H1 (cell line): ENCODE data around the gene SSTR1. TPM values are rescaled to one million over a fixed set of nuclear protein-coding genes. Genes with fewer than 3 reads are reported as not detected.
A peak's percentile ranks its signal among the peaks of the same experiment; 100 is the strongest.
"Not testable (repeated sequence)": the region's sequence is repeated elsewhere in the genome, so short reads cannot be mapped to it uniquely, and the experiment has no call there.

ENCODE experiments used
- CTCF ChIA-PET: fragments of 300-600 bp; sonication (Branson Sonifier 250); formaldehyde crosslinking; loops from one replicate; lab custom pipeline; 2021; ENCODE audit not compliant: partially characterized antibody; lab: Charles Lee
- POLR2A ChIA-PET: fragments of 300-600 bp; sonication (Branson Sonifier 250); formaldehyde crosslinking; loops from one replicate; lab custom pipeline; 2021; ENCODE audit warnings: inconsistent platforms; ENCODE audit not compliant: partially characterized antibody; lab: Charles Lee
- DNase-seq, 2 experiments: peaks; one replicate each; pipeline versions ENCODE4 v3.0.0 to v3.0.0-alpha.2; 2010 to 2022; ENCODE audit warnings: low spot score in 2 of 2, low read depth in 1 of 2, mixed read lengths in 1 of 2
- FAIRE-seq: peaks from 2 replicates; lab custom pipeline; 2011; peaks lifted over from hg19 to GRCh38; lab: Jason Lieb, UNC
- H2AFZ ChIP-seq: 2 replicates; pipeline ENCODE4 v1.8.1; 2012; ENCODE audit warnings: low read length, inconsistent platforms
- H2AK5ac ChIP-seq: 2 replicates; pipeline ENCODE4 v1.6.1; 2013; ENCODE audit warnings: low read depth, low read length
- H2BK120ac ChIP-seq: replicated peaks from 2 replicates; pipeline ENCODE3; 2013; ENCODE audit warnings: low read depth, low read length, inconsistent platforms
- H2BK12ac ChIP-seq: 2 replicates; pipeline ENCODE4 v1.6.1; 2013; ENCODE audit warnings: low read depth, low read length
- H2BK15ac ChIP-seq: 2 replicates; pipeline ENCODE4 v1.6.1; 2013; ENCODE audit warnings: low read length
- H2BK20ac ChIP-seq: 2 replicates; pipeline ENCODE4 v1.6.1; 2013; ENCODE audit warnings: low read length
- H2BK5ac ChIP-seq: 2 replicates; pipeline ENCODE4 v1.6.1; 2013; ENCODE audit warnings: low read depth, low read length
- H3K14ac ChIP-seq: 2 replicates; pipeline ENCODE4 v1.6.1; 2013; ENCODE audit warnings: inconsistent platforms; ENCODE audit not compliant: insufficient read length
- H3K18ac ChIP-seq: 2 replicates; pipeline ENCODE4 v1.6.1; 2013; ENCODE audit warnings: low read length; ENCODE audit errors: extremely low read depth
- H3K23ac ChIP-seq: 2 replicates; pipeline ENCODE4 v1.6.1; 2013; ENCODE audit warnings: inconsistent platforms; ENCODE audit not compliant: insufficient read length
- H3K23me2 ChIP-seq: 2 replicates; pipeline ENCODE4 v1.6.1; 2013; ENCODE audit warnings: low read depth, low read length
- H3K27ac ChIP-seq: 2 replicates; pipeline ENCODE4 v1.6.1; 2011; ENCODE audit warnings: low read depth, low read length, inconsistent platforms
- H3K27me3 ChIP-seq, 4 experiments: replicated peaks in 1 of 4; 1 replicate in 1 of 4; 2 replicates in 3 of 4; pipeline versions ENCODE4 v1.6.1 to v1.8.1; 2011 to 2013; ENCODE audit warnings: low read length in 3 of 4, mild to moderate bottlenecking in 3 of 4, inconsistent platforms in 2 of 4, mixed read lengths in 2 of 4, moderate library complexity in 1 of 4; ENCODE audit not compliant: control insufficient read depth in 3 of 4, insufficient read depth in 3 of 4; ENCODE audit errors: extremely low read depth in 1 of 4
- H3K36me3 ChIP-seq, 4 experiments: 2 replicates each; pipeline versions ENCODE4 v1.6.1 to v1.8.1; 2011 to 2013; ENCODE audit warnings: mild to moderate bottlenecking in 4 of 4, low read length in 3 of 4, moderate library complexity in 2 of 4, control low read depth in 1 of 4, inconsistent platforms in 1 of 4; ENCODE audit not compliant: insufficient read depth in 4 of 4, control insufficient read depth in 2 of 4
- H3K4ac ChIP-seq: replicated peaks from 2 replicates; pipeline ENCODE3; 2013; ENCODE audit warnings: low read length, low read depth, mixed read lengths, inconsistent platforms; ENCODE audit not compliant: insufficient read length
- H3K4me1 ChIP-seq, 4 experiments: replicated peaks in 1 of 4; 1 replicate in 1 of 4; 2 replicates in 3 of 4; pipeline versions ENCODE4 v1.6.1 to v1.8.1; 2011 to 2013; ENCODE audit warnings: low read length in 3 of 4, inconsistent platforms in 2 of 4, mixed read lengths in 1 of 4; ENCODE audit not compliant: insufficient read depth in 4 of 4, control insufficient read depth in 3 of 4
- H3K4me2 ChIP-seq, 2 experiments: 2 replicates each; pipeline versions ENCODE4 v1.6.1 to v1.8.1; 2011 to 2013; ENCODE audit warnings: low read depth in 2 of 2, low read length in 2 of 2, control low read depth in 1 of 2, inconsistent platforms in 1 of 2, mild to moderate bottlenecking in 1 of 2; ENCODE audit not compliant: insufficient read depth in 1 of 2
- H3K4me3 ChIP-seq, 4 experiments: fragments of 200-600, 300-600 bp in 1 of 4; sonication (generic), shearing (Covaris generic), sonication (Bioruptor Twin) in 1 of 4; 2 replicates each; pipeline versions ENCODE4 v1.5.1 to v1.8.1; 2011 to 2016; ENCODE audit warnings: low read length in 4 of 4, low read depth in 3 of 4, control low read depth in 2 of 4, inconsistent platforms in 2 of 4, mild to moderate bottlenecking in 2 of 4, mixed read lengths in 1 of 4, moderate library complexity in 1 of 4; ENCODE audit not compliant: insufficient read depth in 2 of 4; ENCODE audit errors: extremely low read depth in 1 of 4
- H3K56ac ChIP-seq: replicated peaks from 2 replicates; pipeline ENCODE3; 2013; ENCODE audit warnings: low read depth, mild to moderate bottlenecking, mixed read lengths, low read length, inconsistent platforms; ENCODE audit not compliant: insufficient read length
- H3K79me1 ChIP-seq: 2 replicates; pipeline ENCODE4 v1.6.1; 2013; ENCODE audit warnings: low read depth, low read length, control low read depth
- H3K79me2 ChIP-seq, 2 experiments: 2 replicates each; pipeline versions ENCODE4 v1.6.1 to v1.8.1; 2012 to 2013; ENCODE audit warnings: low read length in 2 of 2, mild to moderate bottlenecking in 2 of 2, inconsistent platforms in 1 of 2; ENCODE audit not compliant: insufficient read depth in 2 of 2, control insufficient read depth in 1 of 2
- H3K9ac ChIP-seq, 4 experiments: replicated peaks in 1 of 4; 1 replicate in 1 of 4; 2 replicates in 3 of 4; pipeline versions ENCODE4 v1.6.1 to v1.8.1; 2011 to 2013; ENCODE audit warnings: low read depth in 3 of 4, low read length in 3 of 4, control low read depth in 2 of 4, mild to moderate bottlenecking in 2 of 4, moderate library complexity in 2 of 4, inconsistent platforms in 1 of 4; ENCODE audit errors: extremely low read depth in 1 of 4
- H3K9me3 ChIP-seq, 2 experiments: 2 replicates each; pipeline versions ENCODE4 v1.6.1 to v1.8.1; 2012 to 2013; ENCODE audit warnings: mild to moderate bottlenecking in 2 of 2, moderate library complexity in 2 of 2, control low read depth in 1 of 2, inconsistent platforms in 1 of 2, low read depth in 1 of 2, low read length in 1 of 2, mixed read lengths in 1 of 2; ENCODE audit not compliant: insufficient read depth in 2 of 2
- H4K20me1 ChIP-seq, 2 experiments: replicated peaks in 1 of 2; 2 replicates each; pipeline versions ENCODE3 to v1.8.1; 2011 to 2013; ENCODE audit warnings: inconsistent platforms in 2 of 2, low read length in 2 of 2, mild to moderate bottlenecking in 1 of 2; ENCODE audit not compliant: insufficient read depth in 2 of 2, control insufficient read depth in 1 of 2
- H4K5ac ChIP-seq: 2 replicates; pipeline ENCODE4 v1.6.1; 2013; ENCODE audit warnings: low read length, low read depth, mixed read lengths, inconsistent platforms; ENCODE audit not compliant: insufficient read length
- H4K8ac ChIP-seq: 2 replicates; pipeline ENCODE4 v1.8.0; 2013; ENCODE audit warnings: mild to moderate bottlenecking, moderate library complexity, low read length, inconsistent platforms; ENCODE audit not compliant: insufficient read depth; ENCODE audit errors: extremely low read depth
- H4K91ac ChIP-seq: replicated peaks from 2 replicates; pipeline ENCODE3; 2013; ENCODE audit warnings: low read length, mixed read lengths, inconsistent platforms; ENCODE audit not compliant: insufficient read length
- POLR2A ChIP-seq, 2 experiments: IDR thresholded peaks; 1 replicate in 1 of 2; 2 replicates in 1 of 2; pipeline ENCODE4 v1.6.1; 2011; ENCODE audit warnings: low read depth in 2 of 2, low read length in 2 of 2, mild to moderate bottlenecking in 2 of 2; ENCODE audit errors: control extremely low read depth in 1 of 2
- POLR2AphosphoS5 ChIP-seq: IDR thresholded peaks from 2 replicates; pipeline ENCODE4 v1.6.1; 2011; ENCODE audit warnings: low read depth, low read length
- SIN3A ChIP-seq, 2 experiments: IDR thresholded peaks in 1 of 2; conservative IDR thresholded peaks in 1 of 2; 2 replicates each; pipeline ENCODE4 v1.6.1; 2011 to 2012; ENCODE audit warnings: low read length in 2 of 2, improper control_type of control experiment in 1 of 2, low read depth in 1 of 2, mild to moderate bottlenecking in 1 of 2
- TAF1 ChIP-seq: IDR thresholded peaks from 2 replicates; pipeline ENCODE4 v1.6.1; 2011; ENCODE audit warnings: mild to moderate bottlenecking, low read depth, low read length
- TBP ChIP-seq: IDR thresholded peaks from 2 replicates; pipeline ENCODE4 v1.6.1; 2011; ENCODE audit warnings: low read depth, low read length, improper control_type of control experiment
- WGBS, 2 experiments: shearing (Covaris generic) in 1 of 2; methylation state at CpG; one replicate each; pipeline versions ENCODE4 v1.1.6 to v1.1.7; 2013 to 2015; ENCODE audit warnings: low lambda C conversion rate in 2 of 2, mixed read lengths in 2 of 2, inconsistent platforms in 1 of 2, low coverage in 1 of 2, missing lambda C conversion rate in 1 of 2; ENCODE audit not compliant: insufficient replicate concordance in 2 of 2, insufficient coverage in 1 of 2, insufficient read length in 1 of 2; ENCODE audit errors: extremely low coverage in 1 of 2, missing lambda C conversion rate in 1 of 2; 5-methylcytosine and 5-hydroxymethylcytosine counted together
- polyA plus RNA-seq, 7 experiments: library from polyadenylated mRNA; depleted of rRNA in 3 of 7; stranded (reverse) in 5 of 7; unstranded in 2 of 7; fragments of >200 nt in 5 of 7; fragments of 200-250 nt in 2 of 7; gene quantifications; 1 replicate in 5 of 7; 2 replicates in 1 of 7; 4 replicates in 1 of 7; pipeline versions ENCODE4 v1.2.1 to v1.2.3, GENCODE V29; 2011 to 2013; ENCODE audit warnings: missing spikeins in 2 of 7, mixed read lengths in 2 of 7
- total RNA-seq: library from RNA; stranded (reverse); fragmentation: NEBNext Ultra II Directional; extraction: Animal tissue kit (Norgen Biotek cat#: 25700); gene quantifications from 2 replicates; pipeline ENCODE4 v1.2.1, GENCODE V29; 2021

The SSTR1 gene
- total and polyA plus RNA-seq, 2 of the 8 experiments (the other 6 are each of a cell fraction or from before 2014, with no cell fraction given): 0.82 to 0.93 TPM

DNA sequence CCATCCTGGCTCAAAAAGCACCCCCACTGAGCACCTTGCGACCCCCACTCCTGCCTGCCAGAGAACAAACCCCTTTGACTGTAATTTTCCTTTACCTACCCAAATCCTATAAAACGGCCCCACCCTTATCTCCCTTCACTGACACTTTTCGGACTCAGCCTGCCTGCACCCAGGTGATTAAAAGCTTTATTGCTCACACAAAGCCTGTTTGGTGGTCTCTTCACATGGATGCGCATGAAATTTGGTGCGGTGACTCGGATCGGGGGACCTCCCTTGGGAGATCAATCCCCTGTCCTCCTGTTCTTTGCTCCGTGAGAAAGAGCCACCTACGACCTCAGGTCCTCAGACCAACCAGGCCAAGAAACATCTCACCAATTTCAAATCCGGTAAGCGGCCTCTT lies 16.9 kb upstream of the SSTR1 start:
- not testable (repeated sequence) for H3K4ac ChIP-seq, H3K23ac ChIP-seq, H4K8ac ChIP-seq, H4K20me1 ChIP-seq, H2AK5ac ChIP-seq, H3K79me1 ChIP-seq, H4K5ac ChIP-seq, H3K27me3 ChIP-seq, H2AFZ ChIP-seq, H2BK15ac ChIP-seq, DNase-seq, H3K56ac ChIP-seq, H3K14ac ChIP-seq, H3K9me3 ChIP-seq, H2BK120ac ChIP-seq, H3K23me2 ChIP-seq, H3K27ac ChIP-seq, H4K91ac ChIP-seq, H2BK12ac ChIP-seq, FAIRE-seq, H2BK20ac ChIP-seq
- peak overlapping the region; percentile 66 to 79 (median 78) for H3K4me3 ChIP-seq
- CTCF ChIA-PET: interaction anchor here (1.0 kb wide), 1 partner anchor 292 kb away, joined by 3 read pairs; no protein-coding TSS in a partner anchor
- peak overlapping the region in 1 of 2 experiments; percentile 55 for H3K4me2 ChIP-seq
- peak overlapping the region in 3 of 4 experiments; percentile 26 to 77 (median 60); a peak in 2 of 7 replicates for H3K9ac ChIP-seq
- TF ChIP-seq TAF1 (peak; percentile 55; the same call in 1 of the 2 replicates), TBP (peak; percentile 46), SIN3A (conservative IDR thresholded peaks at IDR 0.05 in 1 of 2, IDR thresholded peaks at IDR 0.05 in 1 of 2; ENCODE audit: low read depth in 1 of 2, low read length in 2 of 2) (peak in 1 of 2 experiments; percentile 18; a peak in 1 of 4 replicates), POLR2AphosphoS5 (peak; percentile 50), POLR2A (IDR thresholded peaks at IDR 0.05; ENCODE audit: control extremely low read depth in 1 of 2, low read depth in 2 of 2, low read length in 2 of 2) (peak; percentile 40 to 73)
- POLR2A ChIA-PET: interaction anchor here (1.0 to 11.3 kb wide), 5 partner anchors 9 to 199 kb away, joined by 3 to 130 read pairs (median 4); no protein-coding TSS in a partner anchor
- peaks cover 0 to 31% of the 10 kb centered on the region in 2 experiments; a peak in 2 of 4 replicates for H3K79me2 ChIP-seq
- H3K36me3 ChIP-seq: peaks cover 2 to 19% (median 7%) of the 10 kb centered on the region in 4 experiments; a peak in 6 of 8 replicates
- H2BK5ac ChIP-seq: peak overlapping the region; percentile 87; the same call in 1 of the 2 replicates
- H3K4me1 ChIP-seq: peaks cover 2 to 13% (median 10%) of the 10 kb centered on the region in 4 experiments; a peak in 5 of 7 replicates
- WGBS, 2 experiments: 6% methylated on average over 8 of the region's 11 CpGs; no CpG with 5 or more reads in 1 of the 2 experiments
- peak overlapping the region; percentile 78; the same call in 1 of the 2 replicates for H3K18ac ChIP-seq
